Neural cell (in vitro differentiated cells): ENCODE results near the gene ASB6. TPM values are rescaled to one million over a fixed set of nuclear protein-coding genes. Genes with fewer than 3 reads are reported as not detected.

Experiments
- H2AFZ ChIP-seq: fragments of 200-600, 300-800 bp; sonication (generic), shearing (Covaris generic); 2 replicates; pipeline ENCODE4 v1.6.0; 2014; ENCODE audit warnings: low read depth, mild to moderate bottlenecking, antibody characterized with exemption, low read length, moderate library complexity
- H3F3A ChIP-seq: fragments of 200-600 bp; shearing (Covaris generic); 2 replicates; pipeline ENCODE4 v1.6.1; 2016; ENCODE audit warnings: mild to moderate bottlenecking, moderate library complexity, mixed read lengths, antibody characterized with exemption, low read length; ENCODE audit not compliant: insufficient read depth, poor library complexity, severe bottlenecking
- H3K27ac ChIP-seq: fragments of 200-600, 300-800 bp; sonication (generic), shearing (Covaris generic); 2 replicates; pipeline ENCODE4 v1.5.1; 2014; ENCODE audit warnings: mild to moderate bottlenecking, low read length, moderate library complexity
- H3K27me3 ChIP-seq: fragments of 300-800, 200-600 bp; sonication (generic), shearing (Covaris generic); 2 replicates; pipeline ENCODE4 v1.6.0; 2014; ENCODE audit warnings: mild to moderate bottlenecking, low read depth, low read length, moderate library complexity; ENCODE audit not compliant: insufficient read depth
- H3K36me3 ChIP-seq: fragments of 300-800, 200-600 bp; sonication (generic), shearing (Covaris generic); 2 replicates; pipeline ENCODE4 v1.5.1; 2014; ENCODE audit warnings: mild to moderate bottlenecking, antibody characterized with exemption, low read length, moderate library complexity; ENCODE audit not compliant: insufficient read depth
- H3K4me2 ChIP-seq: fragments of 300-800, 200-600 bp; sonication (generic), shearing (Covaris generic); 2 replicates; pipeline ENCODE4 v1.6.0; 2014; ENCODE audit warnings: mild to moderate bottlenecking, low read length
- H3K4me3 ChIP-seq: fragments of 300-800, 200-600 bp; sonication (generic), shearing (Covaris generic); 2 replicates; pipeline ENCODE4 v1.5.1; 2014; ENCODE audit warnings: mild to moderate bottlenecking, low read length, moderate library complexity
- H3K79me2 ChIP-seq: fragments of 200-600 bp; shearing (Covaris generic); replicated peaks from 2 replicates; pipeline ENCODE4 v1.6.0; 2014; ENCODE audit warnings: mild to moderate bottlenecking, low read length, moderate library complexity; ENCODE audit not compliant: insufficient read depth
- H3K9ac ChIP-seq: fragments of 300-800, 200-600 bp; sonication (generic), shearing (Covaris generic); 2 replicates; pipeline ENCODE4 v1.6.1; 2016; ENCODE audit warnings: mild to moderate bottlenecking, low read length, mixed read lengths
- H3K9me2 ChIP-seq: fragments of 200-600 bp; shearing (Covaris generic); 2 replicates; pipeline ENCODE4 v1.6.1; 2016; ENCODE audit warnings: mild to moderate bottlenecking, low read length, mixed read lengths; ENCODE audit not compliant: insufficient read depth
- H3K9me3 ChIP-seq: fragments of 200-600, 300-800 bp; sonication (generic), shearing (Covaris generic); 2 replicates; pipeline ENCODE4 v1.6.1; 2016; ENCODE audit warnings: mild to moderate bottlenecking, mixed run types, low read length, moderate library complexity, mixed read lengths
- H4K20me1 ChIP-seq: fragments of 200-600 bp; shearing (Covaris generic); 2 replicates; pipeline ENCODE4 v1.6.1; 2016; ENCODE audit warnings: mild to moderate bottlenecking, mixed run types; ENCODE audit not compliant: insufficient read depth
- EP300 ChIP-seq: fragments of 450-650 bp; conservative IDR thresholded peaks from 2 replicates; pipeline ENCODE4 v1.6.1; 2014; ENCODE audit warnings: antibody characterized with exemption, mild to moderate bottlenecking, moderate library complexity; ENCODE audit not compliant: poor library complexity, severe bottlenecking
- EZH2 ChIP-seq: fragments of 200-600, 300-800 bp; shearing (Covaris generic), sonication (generic); IDR thresholded peaks from 2 replicates; pipeline ENCODE4 v1.6.1; 2014; ENCODE audit warnings: antibody characterized with exemption, low read length, borderline replicate concordance, mild to moderate bottlenecking; ENCODE audit not compliant: insufficient read depth, poor library complexity, severe bottlenecking
- MXI1 ChIP-seq: fragments of 450-650 bp; conservative IDR thresholded peaks from 2 replicates; pipeline ENCODE4 v1.6.1; 2014; ENCODE audit warnings: antibody characterized with exemption, mild to moderate bottlenecking; ENCODE audit not compliant: poor library complexity, severe bottlenecking
- POLR2AphosphoS5 ChIP-seq: IDR thresholded peaks from 2 replicates; pipeline ENCODE4 v1.6.1; 2012
- RAD21 ChIP-seq: fragments of 450-650 bp; conservative IDR thresholded peaks from 2 replicates; pipeline ENCODE4 v1.6.1; 2014; ENCODE audit warnings: antibody characterized with exemption, mild to moderate bottlenecking, moderate library complexity
- SMC3 ChIP-seq: fragments of 450-650 bp; conservative IDR thresholded peaks from 2 replicates; pipeline ENCODE4 v1.6.1; 2014; ENCODE audit warnings: antibody characterized with exemption, mild to moderate bottlenecking, moderate library complexity; ENCODE audit not compliant: poor library complexity
- TAF1 ChIP-seq: IDR thresholded peaks from 2 replicates; pipeline ENCODE4 v1.6.1; 2012; ENCODE audit warnings: low read depth
- polyA plus RNA-seq: library from polyadenylated mRNA; depleted of rRNA; stranded (reverse); fragments of >200 nt; gene quantifications from 2 replicates; pipeline ENCODE4 v1.2.3, GENCODE V29; 2014
- TF ChIP-seq, protein P1 (sequence below): fragments of 450-650 bp; IDR thresholded peaks from 2 replicates; pipeline ENCODE4 v1.5.1; 2014; ENCODE audit warnings: antibody characterized with exemption, mild to moderate bottlenecking, moderate library complexity; ENCODE audit not compliant: poor library complexity, severe bottlenecking
- TF ChIP-seq, protein P2 (sequence below): IDR thresholded peaks from 2 replicates; pipeline ENCODE4 v1.6.1; 2012; ENCODE audit warnings: borderline replicate concordance

Gene ASB6
- polyA plus RNA-seq, 1 donor from 2014 or later = 18.4 TPM

DNA sequence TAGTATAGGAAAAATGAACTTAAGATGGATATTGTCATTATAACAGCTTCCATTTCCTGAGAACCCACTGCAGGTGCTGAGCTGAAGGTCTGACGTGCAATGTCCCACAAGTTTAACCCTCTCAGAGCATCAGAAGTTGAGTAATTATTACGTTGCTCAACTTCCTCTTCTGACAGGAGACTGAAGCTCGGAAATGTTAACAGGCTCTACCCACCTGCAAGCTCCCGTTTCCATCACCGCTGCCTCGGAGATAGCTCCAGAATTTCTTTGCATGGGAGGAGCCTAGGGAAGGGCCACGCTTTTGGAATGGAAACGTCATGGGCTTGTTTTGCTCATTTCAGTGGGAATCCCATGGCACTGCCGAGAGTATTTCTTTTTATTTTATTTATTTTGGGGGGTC is 17.0 kb downstream of the ASB6 start:
- H3K36me3 ChIP-seq = no peaks in the 10 kb centered on the region
- H3K4me3 ChIP-seq = no peak overlapping the region
- no peak for TF ChIP-seq EZH2
- TF ChIP-seq RAD21 = no peak
- TF ChIP-seq POLR2AphosphoS5 = no peak
- TF ChIP-seq EP300 = no peak
- TF ChIP-seq, protein P1, sequence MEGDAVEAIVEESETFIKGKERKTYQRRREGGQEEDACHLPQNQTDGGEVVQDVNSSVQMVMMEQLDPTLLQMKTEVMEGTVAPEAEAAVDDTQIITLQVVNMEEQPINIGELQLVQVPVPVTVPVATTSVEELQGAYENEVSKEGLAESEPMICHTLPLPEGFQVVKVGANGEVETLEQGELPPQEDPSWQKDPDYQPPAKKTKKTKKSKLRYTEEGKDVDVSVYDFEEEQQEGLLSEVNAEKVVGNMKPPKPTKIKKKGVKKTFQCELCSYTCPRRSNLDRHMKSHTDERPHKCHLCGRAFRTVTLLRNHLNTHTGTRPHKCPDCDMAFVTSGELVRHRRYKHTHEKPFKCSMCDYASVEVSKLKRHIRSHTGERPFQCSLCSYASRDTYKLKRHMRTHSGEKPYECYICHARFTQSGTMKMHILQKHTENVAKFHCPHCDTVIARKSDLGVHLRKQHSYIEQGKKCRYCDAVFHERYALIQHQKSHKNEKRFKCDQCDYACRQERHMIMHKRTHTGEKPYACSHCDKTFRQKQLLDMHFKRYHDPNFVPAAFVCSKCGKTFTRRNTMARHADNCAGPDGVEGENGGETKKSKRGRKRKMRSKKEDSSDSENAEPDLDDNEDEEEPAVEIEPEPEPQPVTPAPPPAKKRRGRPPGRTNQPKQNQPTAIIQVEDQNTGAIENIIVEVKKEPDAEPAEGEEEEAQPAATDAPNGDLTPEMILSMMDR = no peak
- no peak for TF ChIP-seq MXI1
- TF ChIP-seq SMC3 = no peak
- no peak for TF ChIP-seq TAF1
- TF ChIP-seq, protein P2, sequence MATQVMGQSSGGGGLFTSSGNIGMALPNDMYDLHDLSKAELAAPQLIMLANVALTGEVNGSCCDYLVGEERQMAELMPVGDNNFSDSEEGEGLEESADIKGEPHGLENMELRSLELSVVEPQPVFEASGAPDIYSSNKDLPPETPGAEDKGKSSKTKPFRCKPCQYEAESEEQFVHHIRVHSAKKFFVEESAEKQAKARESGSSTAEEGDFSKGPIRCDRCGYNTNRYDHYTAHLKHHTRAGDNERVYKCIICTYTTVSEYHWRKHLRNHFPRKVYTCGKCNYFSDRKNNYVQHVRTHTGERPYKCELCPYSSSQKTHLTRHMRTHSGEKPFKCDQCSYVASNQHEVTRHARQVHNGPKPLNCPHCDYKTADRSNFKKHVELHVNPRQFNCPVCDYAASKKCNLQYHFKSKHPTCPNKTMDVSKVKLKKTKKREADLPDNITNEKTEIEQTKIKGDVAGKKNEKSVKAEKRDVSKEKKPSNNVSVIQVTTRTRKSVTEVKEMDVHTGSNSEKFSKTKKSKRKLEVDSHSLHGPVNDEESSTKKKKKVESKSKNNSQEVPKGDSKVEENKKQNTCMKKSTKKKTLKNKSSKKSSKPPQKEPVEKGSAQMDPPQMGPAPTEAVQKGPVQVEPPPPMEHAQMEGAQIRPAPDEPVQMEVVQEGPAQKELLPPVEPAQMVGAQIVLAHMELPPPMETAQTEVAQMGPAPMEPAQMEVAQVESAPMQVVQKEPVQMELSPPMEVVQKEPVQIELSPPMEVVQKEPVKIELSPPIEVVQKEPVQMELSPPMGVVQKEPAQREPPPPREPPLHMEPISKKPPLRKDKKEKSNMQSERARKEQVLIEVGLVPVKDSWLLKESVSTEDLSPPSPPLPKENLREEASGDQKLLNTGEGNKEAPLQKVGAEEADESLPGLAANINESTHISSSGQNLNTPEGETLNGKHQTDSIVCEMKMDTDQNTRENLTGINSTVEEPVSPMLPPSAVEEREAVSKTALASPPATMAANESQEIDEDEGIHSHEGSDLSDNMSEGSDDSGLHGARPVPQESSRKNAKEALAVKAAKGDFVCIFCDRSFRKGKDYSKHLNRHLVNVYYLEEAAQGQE = no peak
- no peak overlapping the region for H2AFZ ChIP-seq
- no peak overlapping the region for H3K27ac ChIP-seq
- H3K9me3 ChIP-seq = no peaks in the 10 kb centered on the region
- H3K4me2 ChIP-seq = no peak overlapping the region
- peaks cover 6% of the 10 kb centered on the region for H4K20me1 ChIP-seq
- H3K79me2 ChIP-seq = peaks cover 39% of the 10 kb centered on the region
- H3K9ac ChIP-seq = no peak overlapping the region
- no peaks in the 10 kb centered on the region for H3F3A ChIP-seq
- peaks cover 13% of the 10 kb centered on the region for H3K27me3 ChIP-seq
- H3K9me2 ChIP-seq = no peaks in the 10 kb centered on the region

DNA sequence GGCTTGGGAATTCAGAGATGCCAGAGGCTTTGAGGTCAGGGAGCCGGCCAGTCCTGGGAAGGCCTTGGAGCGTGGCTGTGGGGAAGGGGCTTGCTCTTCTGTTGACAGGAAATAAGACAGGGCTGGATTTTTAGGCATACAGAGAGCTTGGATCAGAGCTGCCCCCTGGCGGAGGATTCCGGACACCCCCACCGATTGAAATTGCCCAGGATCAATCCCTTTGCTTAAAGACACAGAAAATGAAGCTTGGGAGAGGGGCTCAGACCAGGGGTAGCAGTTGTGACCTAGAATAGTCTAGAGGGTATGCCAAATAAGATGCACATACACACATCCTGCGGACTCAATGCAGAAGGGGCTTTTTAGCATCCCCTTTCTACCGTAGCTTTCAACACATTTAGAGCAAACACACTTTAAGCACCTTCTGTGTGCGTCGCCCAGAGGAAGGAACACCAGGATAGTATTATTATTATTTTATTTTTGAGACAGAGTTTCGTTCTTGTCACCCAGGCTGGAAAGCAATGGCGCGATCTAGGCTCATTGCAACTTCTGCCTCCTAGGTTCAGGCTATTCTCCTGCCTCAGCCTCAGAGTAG is 17.7 kb downstream of the ASB6 start:
- no peaks in the 10 kb centered on the region for H3F3A ChIP-seq
- no peak overlapping the region for H3K27ac ChIP-seq
- H3K9ac ChIP-seq = no peak overlapping the region
- H3K9me3 ChIP-seq = no peaks in the 10 kb centered on the region
- H4K20me1 ChIP-seq = peaks cover 6% of the 10 kb centered on the region
- H3K4me2 ChIP-seq = no peak overlapping the region
- TF ChIP-seq EZH2 (no peak), POLR2AphosphoS5 (no peak), SMC3 (peak; percentile 59), RAD21 (peak; percentile 38), TAF1 (no peak), MXI1 (no peak), EP300 (no peak)
- TF ChIP-seq, protein P1 = peak; percentile 54
- TF ChIP-seq, protein P2 = no peak
- H3K27me3 ChIP-seq = peaks cover 19% of the 10 kb centered on the region
- no peaks in the 10 kb centered on the region for H3K9me2 ChIP-seq
- no peak overlapping the region for H2AFZ ChIP-seq
- no peak overlapping the region for H3K4me3 ChIP-seq
- no peaks in the 10 kb centered on the region for H3K36me3 ChIP-seq
- peaks cover 32% of the 10 kb centered on the region for H3K79me2 ChIP-seq
